GM23338 (cell line): ENCODE results near the gene ST6GALNAC4. TPM values are rescaled to one million over a fixed set of nuclear protein-coding genes. Genes with fewer than 3 reads are reported as not detected.

Source experiments
- ATAC-seq: fragments of 200-7000 bp; cut with Tn5 transposase; 3 replicates; pipeline ENCODE4 v1.9.1; 2020
- DNase-seq: peaks from one replicate; pipeline ENCODE4 v3.0.0-alpha.2; 2015; ENCODE audit warnings: low spot score
- H2AFZ ChIP-seq: fragments of 200-600 bp; sonication (generic); 2 replicates; pipeline ENCODE4 v1.8.0; 2016; ENCODE audit warnings: antibody characterized with exemption, mild to moderate bottlenecking, moderate library complexity
- H3F3A ChIP-seq: fragments of 200-600 bp; sonication (generic); replicated peaks from 2 replicates; pipeline ENCODE4 v1.8.0; 2017; ENCODE audit warnings: antibody characterized with exemption, mixed run types, low read depth
- H3K27ac ChIP-seq: fragments of 200-600 bp; sonication (generic); 2 replicates; pipeline ENCODE4 v1.6.1; 2016; ENCODE audit warnings: low read depth
- H3K27me3 ChIP-seq: fragments of 200-600 bp; sonication (generic); 2 replicates; pipeline ENCODE4 v1.8.0; 2016; ENCODE audit warnings: mild to moderate bottlenecking, mixed run types, moderate library complexity; ENCODE audit not compliant: insufficient read depth
- H3K36me3 ChIP-seq: fragments of 200-600 bp; sonication (generic); 2 replicates; pipeline ENCODE4 v1.8.0; 2016; ENCODE audit warnings: mild to moderate bottlenecking; ENCODE audit not compliant: insufficient read depth
- H3K4me1 ChIP-seq: fragments of 200-600 bp; sonication (generic); 2 replicates; pipeline ENCODE4 v1.8.0; 2016; ENCODE audit warnings: mild to moderate bottlenecking, moderate library complexity; ENCODE audit not compliant: insufficient read depth
- H3K4me2 ChIP-seq: fragments of 200-600 bp; sonication (generic); 2 replicates; pipeline ENCODE4 v1.7.1; 2017; ENCODE audit warnings: mixed run types
- H3K4me3 ChIP-seq: fragments of 200-600 bp; sonication (generic); 2 replicates; pipeline ENCODE4 v1.6.1; 2016; ENCODE audit warnings: mixed run types
- H3K79me2 ChIP-seq: fragments of 200-600 bp; sonication (generic); replicated peaks from 2 replicates; pipeline ENCODE4 v1.8.0; 2017; ENCODE audit warnings: mild to moderate bottlenecking; ENCODE audit not compliant: insufficient read depth
- H3K9me2 ChIP-seq: fragments of 200-600 bp; sonication (generic); 2 replicates; pipeline ENCODE4 v1.8.0; 2017; ENCODE audit not compliant: insufficient read depth
- H4K20me1 ChIP-seq: fragments of 200-600 bp; sonication (generic); replicated peaks from 2 replicates; pipeline ENCODE4 v1.8.0; 2017; ENCODE audit warnings: mild to moderate bottlenecking; ENCODE audit not compliant: insufficient read depth
- H3K27ac Mint-ChIP-seq: 2 replicates; pipeline ENCODE4 v1.8.0; 2020; ENCODE audit warnings: inconsistent platforms, mild to moderate bottlenecking, moderate library complexity, mixed read lengths
- H3K27me3 Mint-ChIP-seq: 3 replicates; pipeline ENCODE4 v1.8.0; 2022; ENCODE audit warnings: low read depth, mild to moderate bottlenecking, moderate library complexity, mixed read lengths, inconsistent platforms; ENCODE audit not compliant: insufficient read depth, poor library complexity
- H3K36me3 Mint-ChIP-seq: 3 replicates; pipeline ENCODE4 v1.8.0; 2021; ENCODE audit warnings: low read depth, mild to moderate bottlenecking, inconsistent platforms, moderate library complexity, mixed read lengths
- H3K4me1 Mint-ChIP-seq: 3 replicates; pipeline ENCODE4 v1.8.0; 2020; ENCODE audit warnings: mild to moderate bottlenecking, inconsistent platforms, mixed read lengths
- H3K4me3 Mint-ChIP-seq: 3 replicates; pipeline ENCODE4 v1.8.0; 2021; ENCODE audit warnings: moderate library complexity, mild to moderate bottlenecking, inconsistent platforms, mixed read lengths
- H3K9me3 Mint-ChIP-seq: 3 replicates; pipeline ENCODE4 v1.8.0; 2020; ENCODE audit warnings: moderate library complexity, mild to moderate bottlenecking, inconsistent platforms, mixed read lengths
- polyA plus RNA-seq: library from polyadenylated mRNA; unstranded; fragments of >200 nt; fragmentation: Nextera tagmentation; extraction: Ambion mirVana; gene quantifications from 2 replicates; pipeline ENCODE4 v1.2.1, GENCODE V29; 2016
- total RNA-seq: library from RNA; depleted of rRNA; stranded (reverse); fragments of >200 nt; shearing (Covaris generic); gene quantifications from 2 replicates; pipeline ENCODE4 v1.2.3, GENCODE V29; 2014
- TF ChIP-seq, protein P1 (sequence below), 2 experiments: fragments of 200-600 bp in 1 of 2; sonication (generic) in 1 of 2; conservative IDR thresholded peaks; 2 replicates each; pipeline versions ENCODE4 v1.5.1 to v1.6.1; 2016 to 2017; ENCODE audit warnings: antibody characterized with exemption in 2 of 2, low read depth in 2 of 2, mild to moderate bottlenecking in 2 of 2, moderate library complexity in 1 of 2
- TF ChIP-seq, protein P2 (sequence below): fragments of 250-450 bp; sonication (Bioruptor Pico); IDR thresholded peaks from 2 replicates; pipeline ENCODE4 v1.5.0; 2020; ENCODE audit warnings: mild to moderate bottlenecking, moderate library complexity

Gene ST6GALNAC4
- total and polyA plus RNA-seq, 2 experiments from 2014 or later: 8.1 to 35.3 TPM

DNA sequence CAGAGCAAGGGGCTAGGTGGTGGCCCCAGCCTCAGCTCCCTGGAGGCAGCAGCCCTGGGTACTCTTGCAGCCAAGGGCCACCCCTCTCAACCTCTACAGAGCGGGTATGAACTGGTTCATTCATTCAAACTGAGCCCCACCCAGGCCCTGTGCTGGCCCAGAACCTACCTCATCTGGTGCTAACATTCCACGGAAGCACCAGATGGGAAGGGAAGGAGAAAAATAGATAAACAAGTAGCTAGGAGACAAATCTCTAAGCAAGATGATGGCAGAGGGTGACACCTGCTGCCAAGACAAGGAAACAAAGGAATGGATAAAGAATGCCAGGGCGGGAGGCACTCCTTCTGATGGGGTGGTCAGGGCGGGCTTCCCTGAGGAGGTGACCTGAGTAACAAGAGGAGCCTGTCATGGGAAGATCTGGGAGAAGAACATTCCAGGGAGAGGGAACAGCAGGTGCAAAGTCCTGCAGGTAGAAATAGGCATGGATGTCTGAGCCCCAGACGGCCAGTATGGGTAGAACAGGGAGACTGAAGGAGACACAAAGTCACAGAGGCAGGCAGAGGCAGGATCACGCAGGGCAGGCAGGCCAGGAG is 6.1 kb downstream of the ST6GALNAC4 start:
- H2AFZ ChIP-seq: no peak overlapping the region
- H3K4me3 ChIP-seq: no peak overlapping the region
- H3K4me1 Mint-ChIP-seq: 0 out of 3 replicates have a peak, but pooled peaks cover 4% of the 10 kb centered on the region
- H3K9me3 Mint-ChIP-seq: no peaks in the 10 kb centered on the region; the same call in 2 of the 3 replicates
- no peaks in the 10 kb centered on the region for H3K79me2 ChIP-seq
- no peaks in the 10 kb centered on the region for H3K27me3 ChIP-seq
- peaks cover 2% of the 10 kb centered on the region; the same call in 1 of the 2 replicates for H4K20me1 ChIP-seq
- no peaks in the 10 kb centered on the region for H3K36me3 ChIP-seq
- peaks cover 7% of the 10 kb centered on the region for H3K27me3 Mint-ChIP-seq
- H3K4me3 Mint-ChIP-seq: no peak overlapping the region; the same call in 2 of the 3 replicates
- no peaks in the 10 kb centered on the region; the same call in 1 of the 2 replicates for H3K4me1 ChIP-seq
- DNase-seq: peak; percentile 36
- H3K27ac Mint-ChIP-seq: no peak overlapping the region; the same call in 1 of the 2 replicates
- TF ChIP-seq, protein P1, sequence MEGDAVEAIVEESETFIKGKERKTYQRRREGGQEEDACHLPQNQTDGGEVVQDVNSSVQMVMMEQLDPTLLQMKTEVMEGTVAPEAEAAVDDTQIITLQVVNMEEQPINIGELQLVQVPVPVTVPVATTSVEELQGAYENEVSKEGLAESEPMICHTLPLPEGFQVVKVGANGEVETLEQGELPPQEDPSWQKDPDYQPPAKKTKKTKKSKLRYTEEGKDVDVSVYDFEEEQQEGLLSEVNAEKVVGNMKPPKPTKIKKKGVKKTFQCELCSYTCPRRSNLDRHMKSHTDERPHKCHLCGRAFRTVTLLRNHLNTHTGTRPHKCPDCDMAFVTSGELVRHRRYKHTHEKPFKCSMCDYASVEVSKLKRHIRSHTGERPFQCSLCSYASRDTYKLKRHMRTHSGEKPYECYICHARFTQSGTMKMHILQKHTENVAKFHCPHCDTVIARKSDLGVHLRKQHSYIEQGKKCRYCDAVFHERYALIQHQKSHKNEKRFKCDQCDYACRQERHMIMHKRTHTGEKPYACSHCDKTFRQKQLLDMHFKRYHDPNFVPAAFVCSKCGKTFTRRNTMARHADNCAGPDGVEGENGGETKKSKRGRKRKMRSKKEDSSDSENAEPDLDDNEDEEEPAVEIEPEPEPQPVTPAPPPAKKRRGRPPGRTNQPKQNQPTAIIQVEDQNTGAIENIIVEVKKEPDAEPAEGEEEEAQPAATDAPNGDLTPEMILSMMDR (conservative IDR thresholded peaks at IDR 0.05; ENCODE audit: low read depth in 2 of 2): peak; percentile 17 to 52; a peak in 2 of 4 replicates
- TF ChIP-seq, protein P2, sequence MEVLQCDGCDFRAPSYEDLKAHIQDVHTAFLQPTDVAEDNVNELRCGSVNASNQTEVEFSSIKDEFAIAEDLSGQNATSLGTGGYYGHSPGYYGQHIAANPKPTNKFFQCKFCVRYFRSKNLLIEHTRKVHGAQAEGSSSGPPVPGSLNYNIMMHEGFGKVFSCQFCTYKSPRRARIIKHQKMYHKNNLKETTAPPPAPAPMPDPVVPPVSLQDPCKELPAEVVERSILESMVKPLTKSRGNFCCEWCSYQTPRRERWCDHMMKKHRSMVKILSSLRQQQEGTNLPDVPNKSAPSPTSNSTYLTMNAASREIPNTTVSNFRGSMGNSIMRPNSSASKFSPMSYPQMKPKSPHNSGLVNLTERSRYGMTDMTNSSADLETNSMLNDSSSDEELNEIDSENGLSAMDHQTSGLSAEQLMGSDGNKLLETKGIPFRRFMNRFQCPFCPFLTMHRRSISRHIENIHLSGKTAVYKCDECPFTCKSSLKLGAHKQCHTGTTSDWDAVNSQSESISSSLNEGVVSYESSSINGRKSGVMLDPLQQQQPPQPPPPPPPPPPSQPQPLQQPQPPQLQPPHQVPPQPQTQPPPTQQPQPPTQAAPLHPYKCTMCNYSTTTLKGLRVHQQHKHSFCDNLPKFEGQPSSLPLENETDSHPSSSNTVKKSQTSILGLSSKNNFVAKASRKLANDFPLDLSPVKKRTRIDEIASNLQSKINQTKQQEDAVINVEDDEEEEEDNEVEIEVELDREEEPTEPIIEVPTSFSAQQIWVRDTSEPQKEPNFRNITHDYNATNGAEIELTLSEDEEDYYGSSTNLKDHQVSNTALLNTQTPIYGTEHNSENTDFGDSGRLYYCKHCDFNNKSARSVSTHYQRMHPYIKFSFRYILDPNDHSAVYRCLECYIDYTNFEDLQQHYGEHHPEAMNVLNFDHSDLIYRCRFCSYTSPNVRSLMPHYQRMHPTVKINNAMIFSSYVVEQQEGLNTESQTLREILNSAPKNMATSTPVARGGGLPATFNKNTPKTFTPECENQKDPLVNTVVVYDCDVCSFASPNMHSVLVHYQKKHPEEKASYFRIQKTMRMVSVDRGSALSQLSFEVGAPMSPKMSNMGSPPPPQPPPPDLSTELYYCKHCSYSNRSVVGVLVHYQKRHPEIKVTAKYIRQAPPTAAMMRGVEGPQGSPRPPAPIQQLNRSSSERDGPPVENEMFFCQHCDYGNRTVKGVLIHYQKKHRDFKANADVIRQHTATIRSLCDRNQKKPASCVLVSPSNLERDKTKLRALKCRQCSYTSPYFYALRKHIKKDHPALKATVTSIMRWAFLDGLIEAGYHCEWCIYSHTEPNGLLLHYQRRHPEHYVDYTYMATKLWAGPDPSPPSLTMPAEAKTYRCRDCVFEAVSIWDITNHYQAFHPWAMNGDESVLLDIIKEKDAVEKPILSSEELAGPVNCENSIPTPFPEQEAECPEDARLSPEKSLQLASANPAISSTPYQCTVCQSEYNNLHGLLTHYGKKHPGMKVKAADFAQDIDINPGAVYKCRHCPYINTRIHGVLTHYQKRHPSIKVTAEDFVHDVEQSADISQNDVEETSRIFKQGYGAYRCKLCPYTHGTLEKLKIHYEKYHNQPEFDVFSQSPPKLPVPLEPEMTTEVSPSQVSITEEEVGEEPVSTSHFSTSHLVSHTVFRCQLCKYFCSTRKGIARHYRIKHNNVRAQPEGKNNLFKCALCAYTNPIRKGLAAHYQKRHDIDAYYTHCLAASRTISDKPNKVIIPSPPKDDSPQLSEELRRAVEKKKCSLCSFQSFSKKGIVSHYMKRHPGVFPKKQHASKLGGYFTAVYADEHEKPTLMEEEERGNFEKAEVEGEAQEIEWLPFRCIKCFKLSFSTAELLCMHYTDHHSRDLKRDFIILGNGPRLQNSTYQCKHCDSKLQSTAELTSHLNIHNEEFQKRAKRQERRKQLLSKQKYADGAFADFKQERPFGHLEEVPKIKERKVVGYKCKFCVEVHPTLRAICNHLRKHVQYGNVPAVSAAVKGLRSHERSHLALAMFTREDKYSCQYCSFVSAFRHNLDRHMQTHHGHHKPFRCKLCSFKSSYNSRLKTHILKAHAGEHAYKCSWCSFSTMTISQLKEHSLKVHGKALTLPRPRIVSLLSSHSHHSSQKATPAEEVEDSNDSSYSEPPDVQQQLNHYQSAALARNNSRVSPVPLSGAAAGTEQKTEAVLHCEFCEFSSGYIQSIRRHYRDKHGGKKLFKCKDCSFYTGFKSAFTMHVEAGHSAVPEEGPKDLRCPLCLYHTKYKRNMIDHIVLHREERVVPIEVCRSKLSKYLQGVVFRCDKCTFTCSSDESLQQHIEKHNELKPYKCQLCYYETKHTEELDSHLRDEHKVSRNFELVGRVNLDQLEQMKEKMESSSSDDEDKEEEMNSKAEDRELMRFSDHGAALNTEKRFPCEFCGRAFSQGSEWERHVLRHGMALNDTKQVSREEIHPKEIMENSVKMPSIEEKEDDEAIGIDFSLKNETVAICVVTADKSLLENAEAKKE (CRISPR knock-in tag): no peak
- peaks cover 19% of the 10 kb centered on the region; the same call in 2 of the 3 replicates for H3K36me3 Mint-ChIP-seq
- no peaks in the 10 kb centered on the region for H3K9me2 ChIP-seq
- H3F3A ChIP-seq: no peaks in the 10 kb centered on the region
- no peak for ATAC-seq
- no peak overlapping the region for H3K4me2 ChIP-seq
- H3K27ac ChIP-seq: no peak overlapping the region
